ENCODE measurements around the gene CACNA2D2.

- TF ChIP-seq CTCF (IDR thresholded peaks at IDR 0.05) = no peak
- TF ChIP-seq POLR2A (IDR thresholded peaks at IDR 0.05) = no peak
- TF ChIP-seq POLR2AphosphoS5 (IDR thresholded peaks at IDR 0.05) = no peak
Observed at GRCh38 chr3:50356553-50356952, 146.9 kb downstream of the CACNA2D2 start.
